ENCODE measurements around the gene POSTN. TPM values are rescaled to one million over a fixed set of nuclear protein-coding genes. Genes with fewer than 3 reads are reported as not detected.

Gene POSTN
- total RNA-seq, 1 experiment from 2014 or later: not detected

DNA sequence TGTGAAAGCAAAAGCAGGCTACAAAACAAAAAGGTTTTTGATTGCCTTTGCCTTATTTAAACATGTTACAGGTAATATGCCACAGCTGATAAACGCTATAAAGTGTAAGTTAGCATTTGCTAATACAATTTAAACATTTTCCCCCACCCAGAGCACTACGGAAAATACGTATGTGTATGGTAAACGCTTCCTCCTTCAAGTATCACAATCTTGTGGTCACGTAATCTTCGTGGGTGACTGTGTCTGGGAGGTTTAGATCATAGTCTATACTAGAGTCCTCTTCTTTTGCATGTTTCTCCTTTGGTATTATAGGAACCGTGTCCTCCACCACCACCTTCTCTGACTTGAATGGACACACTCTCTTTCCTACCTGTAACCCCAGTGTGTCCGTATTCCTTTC is 38.1 kb upstream of the POSTN start:
- H3K4me1 ChIP-seq (replicated peaks; ENCODE audit: insufficient read depth): no peaks in the 10 kb centered on the region
- H3K9me2 ChIP-seq (ENCODE audit: insufficient read depth): no peaks in the 10 kb centered on the region; the same call in 1 of the 2 replicates
- H3K4me3 ChIP-seq: no peak overlapping the region
- H3K79me2 ChIP-seq (ENCODE audit: low read depth): no peaks in the 10 kb centered on the region
- H3K4me2 ChIP-seq: no peak overlapping the region
- TF ChIP-seq, protein P1, sequence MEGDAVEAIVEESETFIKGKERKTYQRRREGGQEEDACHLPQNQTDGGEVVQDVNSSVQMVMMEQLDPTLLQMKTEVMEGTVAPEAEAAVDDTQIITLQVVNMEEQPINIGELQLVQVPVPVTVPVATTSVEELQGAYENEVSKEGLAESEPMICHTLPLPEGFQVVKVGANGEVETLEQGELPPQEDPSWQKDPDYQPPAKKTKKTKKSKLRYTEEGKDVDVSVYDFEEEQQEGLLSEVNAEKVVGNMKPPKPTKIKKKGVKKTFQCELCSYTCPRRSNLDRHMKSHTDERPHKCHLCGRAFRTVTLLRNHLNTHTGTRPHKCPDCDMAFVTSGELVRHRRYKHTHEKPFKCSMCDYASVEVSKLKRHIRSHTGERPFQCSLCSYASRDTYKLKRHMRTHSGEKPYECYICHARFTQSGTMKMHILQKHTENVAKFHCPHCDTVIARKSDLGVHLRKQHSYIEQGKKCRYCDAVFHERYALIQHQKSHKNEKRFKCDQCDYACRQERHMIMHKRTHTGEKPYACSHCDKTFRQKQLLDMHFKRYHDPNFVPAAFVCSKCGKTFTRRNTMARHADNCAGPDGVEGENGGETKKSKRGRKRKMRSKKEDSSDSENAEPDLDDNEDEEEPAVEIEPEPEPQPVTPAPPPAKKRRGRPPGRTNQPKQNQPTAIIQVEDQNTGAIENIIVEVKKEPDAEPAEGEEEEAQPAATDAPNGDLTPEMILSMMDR (conservative IDR thresholded peaks at IDR 0.05): no peak
- TF ChIP-seq EZH2 (IDR thresholded peaks at IDR 0.05; ENCODE audit: low read depth): no peak
- no peak overlapping the region for H3K27ac ChIP-seq
- no peaks in the 10 kb centered on the region for H4K20me1 ChIP-seq (ENCODE audit: insufficient read depth)
- no peak for DNase-seq
- H2AFZ ChIP-seq: no peak overlapping the region; the same call in 1 of the 2 replicates
- no peaks in the 10 kb centered on the region for H3K27me3 ChIP-seq (ENCODE audit: insufficient read depth, low read depth)
- no peaks in the 10 kb centered on the region for H3K36me3 ChIP-seq (ENCODE audit: low read depth)
- H3K9me3 ChIP-seq (ENCODE audit: insufficient read depth, low read depth): no peaks in the 10 kb centered on the region
- POLR2A ChIA-PET (ENCODE audit: unreplicated experiment): no interaction called here
- CTCF ChIA-PET: no interaction called here
- H3F3A ChIP-seq (ENCODE audit: insufficient read depth, low read depth): no peaks in the 10 kb centered on the region
- intact Hi-C loops (cut with micrococcal nuclease; ENCODE audit: unreplicated experiment): no loop called here
- no TSS peak for BruUV-seq (replicated peaks)

- ChIA-PET POLR2A (ENCODE audit: unreplicated experiment) (interaction anchor here (0.6 kb wide), 1 partner anchor 105 kb away, joined by 7 read pairs; no protein-coding TSS in a partner anchor), CTCF (no interaction called here)
- no peaks in the 10 kb centered on the region for H3K9me3 ChIP-seq (ENCODE audit: insufficient read depth, low read depth)
- no peak overlapping the region for H3K27ac ChIP-seq
- no peaks in the 10 kb centered on the region for H3K79me2 ChIP-seq (ENCODE audit: low read depth)
- no peak overlapping the region for H3K4me2 ChIP-seq
- no peaks in the 10 kb centered on the region for H3K27me3 ChIP-seq (ENCODE audit: insufficient read depth, low read depth)
- TF ChIP-seq, protein P1 (conservative IDR thresholded peaks at IDR 0.05): no peak
- TF ChIP-seq EZH2 (IDR thresholded peaks at IDR 0.05; ENCODE audit: low read depth): no peak
- no peak overlapping the region for H3K4me3 ChIP-seq
- intact Hi-C loops (cut with micrococcal nuclease; ENCODE audit: unreplicated experiment): no loop called here
- H3K9me2 ChIP-seq (ENCODE audit: insufficient read depth): no peaks in the 10 kb centered on the region; the same call in 1 of the 2 replicates
- no TSS peak for BruUV-seq (replicated peaks)
- H2AFZ ChIP-seq: no peak overlapping the region
- no peaks in the 10 kb centered on the region for H3K36me3 ChIP-seq (ENCODE audit: low read depth)
- no peaks in the 10 kb centered on the region for H3F3A ChIP-seq (ENCODE audit: insufficient read depth, low read depth)
- H3K4me1 ChIP-seq (replicated peaks; ENCODE audit: insufficient read depth): no peaks in the 10 kb centered on the region
- no peak for DNase-seq
- no peaks in the 10 kb centered on the region for H4K20me1 ChIP-seq (ENCODE audit: insufficient read depth)
These were observed 33.7 kb upstream of the POSTN start for GRCh38 chr13:37632294-37632693.

GRCh38 chr13:37627428-37627827 is 28.9 kb upstream of the POSTN start:
- Histone ChIP-seq H3K27ac (no peak overlapping the region), H3K9me3 (ENCODE audit: insufficient read depth, low read depth) (no peaks in the 10 kb centered on the region), H3K79me2 (ENCODE audit: low read depth) (no peaks in the 10 kb centered on the region), H4K20me1 (ENCODE audit: insufficient read depth) (no peaks in the 10 kb centered on the region), H2AFZ (no peak overlapping the region), H3K4me1 (replicated peaks; ENCODE audit: insufficient read depth) (no peaks in the 10 kb centered on the region), H3K4me2 (no peak overlapping the region), H3F3A (ENCODE audit: insufficient read depth, low read depth) (no peaks in the 10 kb centered on the region), H3K4me3 (no peak overlapping the region), H3K27me3 (ENCODE audit: insufficient read depth, low read depth) (no peaks in the 10 kb centered on the region), H3K36me3 (ENCODE audit: low read depth) (no peaks in the 10 kb centered on the region), H3K9me2 (ENCODE audit: insufficient read depth) (no peaks in the 10 kb centered on the region)
- intact Hi-C loops (cut with micrococcal nuclease; ENCODE audit: unreplicated experiment): no loop called here
- CTCF ChIA-PET: interaction anchor here (0.6 kb wide), 1 partner anchor 408 kb away, joined by 4 read pairs; no protein-coding TSS in a partner anchor
- BruUV-seq (replicated peaks): no TSS peak
- POLR2A ChIA-PET (ENCODE audit: unreplicated experiment): no interaction called here
- no peak for DNase-seq
- TF ChIP-seq, protein P1 (conservative IDR thresholded peaks at IDR 0.05): no peak
- no peak for TF ChIP-seq EZH2 (IDR thresholded peaks at IDR 0.05; ENCODE audit: low read depth)

Measured in PC-9 (cell line).